Embryonic facial prominence (tissue), 1 donor: Measurements from ENCODE around the gene HDAC4.
A peak's percentile ranks its signal among the peaks of the same experiment; 100 is the strongest.

Experiments used
- DNase-seq: peaks from one replicate; pipeline ENCODE4 v3.0.0-alpha.2; 2016; ENCODE audit errors: extremely low spot score

The HDAC4 gene

DNA sequence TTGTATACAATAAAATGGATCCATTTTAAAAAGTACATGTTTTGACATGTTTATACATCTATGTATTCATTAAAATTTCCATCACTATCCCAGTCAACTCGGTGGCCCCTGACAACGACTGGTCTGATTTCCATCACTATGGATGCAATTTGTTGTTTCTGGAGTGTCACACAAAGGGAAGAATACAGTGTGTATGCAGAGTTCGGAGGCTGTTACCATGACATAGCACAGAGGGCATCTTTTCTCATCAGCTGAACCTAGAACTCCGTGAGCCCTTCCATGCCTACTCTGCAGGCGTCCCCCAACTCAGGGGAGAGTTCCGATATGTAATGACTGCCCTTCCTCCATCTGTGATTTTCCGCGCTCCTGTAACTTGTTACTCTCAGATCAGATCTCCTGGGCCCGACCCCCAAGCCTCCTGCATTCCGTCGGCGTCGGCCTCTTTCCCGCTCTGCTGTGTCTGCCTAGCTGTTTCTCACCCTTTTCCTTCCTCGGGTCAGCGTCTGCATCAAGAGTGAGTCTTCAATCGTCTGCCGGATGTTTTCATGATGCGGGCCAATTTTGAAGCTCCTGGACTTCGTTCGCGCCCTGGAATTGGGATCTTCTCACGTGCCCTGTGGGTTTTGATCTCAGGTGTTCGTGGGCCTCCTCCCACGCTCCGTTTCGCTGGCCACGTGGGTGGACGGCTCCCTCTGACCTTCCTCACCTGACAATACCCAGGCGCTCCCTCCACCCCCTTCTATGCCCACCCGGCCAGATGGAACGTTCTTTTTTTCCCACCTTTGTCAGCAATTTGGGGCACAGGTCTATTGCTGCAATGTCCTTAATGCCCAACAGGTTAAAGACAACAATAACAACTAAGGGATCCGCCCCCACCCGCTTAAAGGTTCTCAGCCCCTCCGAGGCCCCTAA is 391.9 kb downstream of the HDAC4 start:
- DNase-seq: no peak

DNA sequence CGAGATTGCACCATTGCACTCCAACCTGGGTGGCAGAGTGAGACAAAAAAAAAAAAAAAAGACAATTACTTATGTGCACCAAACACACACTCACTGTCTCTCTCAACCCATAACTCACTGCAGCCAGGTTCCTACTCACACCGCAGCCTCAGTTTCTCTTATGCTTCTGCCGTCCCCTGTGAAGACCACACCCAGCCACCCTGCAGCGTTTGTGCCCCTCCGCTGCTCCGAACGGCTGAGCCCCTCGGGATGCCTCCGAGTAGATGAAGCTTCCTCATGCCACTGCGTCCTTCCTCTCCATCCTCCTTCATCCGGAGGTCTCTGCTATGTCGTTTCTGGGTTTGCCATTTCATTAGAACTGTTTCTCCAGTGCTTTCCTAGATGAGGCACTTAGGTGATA is 392.8 kb downstream of the HDAC4 start:
- DNase-seq: no peak

DNA sequence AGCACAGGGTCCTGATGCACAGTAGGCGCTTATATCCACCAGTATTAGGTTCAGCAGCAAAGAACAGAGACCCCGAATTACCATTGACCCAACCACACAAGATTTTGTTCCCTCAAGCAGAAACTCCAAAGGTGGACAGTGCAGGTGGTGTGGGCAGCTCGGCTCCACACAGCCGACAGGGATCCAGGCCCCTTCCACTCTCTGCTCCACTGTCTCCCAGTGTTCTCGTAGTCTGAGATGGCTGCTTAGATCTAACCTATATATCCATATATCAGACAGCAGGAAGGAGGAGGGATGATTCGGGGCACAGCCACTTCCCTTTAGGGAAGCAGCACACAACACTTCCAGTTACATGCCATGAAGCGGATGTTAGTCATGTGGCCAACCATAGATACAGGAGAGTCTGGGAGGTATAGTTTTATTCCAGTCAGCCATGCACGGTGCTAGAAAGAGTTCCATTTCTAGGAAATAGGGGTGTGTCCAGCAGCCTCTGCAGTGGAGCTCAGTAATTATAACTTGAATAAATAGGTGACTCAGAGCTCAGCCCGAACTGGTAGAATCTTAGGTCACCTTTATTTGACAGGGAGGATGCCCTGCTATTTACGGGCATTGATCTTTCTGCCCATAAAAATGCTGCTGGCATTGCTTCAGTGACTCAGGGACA is 394.1 kb downstream of the HDAC4 start:
- no peak for DNase-seq

DNA sequence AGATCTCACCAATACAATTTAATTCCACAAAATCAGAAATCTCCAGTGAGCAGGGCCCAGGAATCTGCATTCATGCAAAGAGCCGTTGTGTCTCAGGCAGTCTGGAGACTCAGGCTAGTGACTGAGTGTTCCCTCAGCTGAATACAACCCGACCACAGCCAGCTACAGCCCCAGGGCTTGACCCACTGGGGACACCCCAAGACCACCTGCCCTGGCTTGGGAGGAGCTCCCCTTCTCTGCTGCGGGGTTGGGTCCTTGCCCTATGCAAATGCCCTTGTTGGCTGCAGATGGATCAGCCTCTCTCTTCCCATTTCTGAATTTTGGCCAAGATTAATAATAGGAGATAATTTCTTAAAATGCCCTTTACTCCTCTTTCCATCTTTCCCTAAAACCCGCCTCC is 395.2 kb downstream of the HDAC4 start:
- no peak for DNase-seq

GRCh38 chr2:239004274-239005015 is 396.4 kb downstream of the HDAC4 start:
- DNase-seq: no peak

DNA sequence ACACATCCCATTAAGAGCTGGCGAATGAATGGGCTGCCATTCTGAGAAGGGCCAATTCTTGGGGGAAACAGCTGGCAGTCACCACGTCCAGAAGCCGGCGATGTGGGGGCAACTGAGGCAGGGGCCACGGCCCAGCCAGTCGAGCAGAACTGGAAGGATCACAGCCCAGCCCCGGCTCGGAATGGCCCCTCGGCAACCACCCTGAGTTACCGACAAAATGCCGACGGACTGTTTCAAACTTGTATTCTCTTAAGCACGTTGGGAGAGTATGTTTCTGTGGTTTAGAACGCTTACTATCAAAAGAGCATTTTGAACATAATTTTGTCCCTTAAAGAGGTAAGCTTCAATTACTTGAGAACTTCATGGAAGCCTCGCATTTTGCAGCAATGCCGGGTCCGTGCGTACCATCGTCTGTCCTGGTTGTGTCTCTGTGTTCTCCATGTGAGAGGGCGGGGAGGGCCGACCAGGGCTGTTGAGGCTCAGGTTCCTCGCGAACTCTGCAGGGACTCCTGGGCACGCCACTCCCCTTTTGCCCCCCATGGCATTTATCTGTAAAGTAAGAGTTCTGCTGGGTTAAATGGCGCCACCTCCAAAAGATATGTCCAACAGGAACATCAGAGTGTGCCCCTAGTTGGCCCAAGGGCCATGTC is 397.1 kb downstream of the HDAC4 start:
- DNase-seq: no peak

DNA sequence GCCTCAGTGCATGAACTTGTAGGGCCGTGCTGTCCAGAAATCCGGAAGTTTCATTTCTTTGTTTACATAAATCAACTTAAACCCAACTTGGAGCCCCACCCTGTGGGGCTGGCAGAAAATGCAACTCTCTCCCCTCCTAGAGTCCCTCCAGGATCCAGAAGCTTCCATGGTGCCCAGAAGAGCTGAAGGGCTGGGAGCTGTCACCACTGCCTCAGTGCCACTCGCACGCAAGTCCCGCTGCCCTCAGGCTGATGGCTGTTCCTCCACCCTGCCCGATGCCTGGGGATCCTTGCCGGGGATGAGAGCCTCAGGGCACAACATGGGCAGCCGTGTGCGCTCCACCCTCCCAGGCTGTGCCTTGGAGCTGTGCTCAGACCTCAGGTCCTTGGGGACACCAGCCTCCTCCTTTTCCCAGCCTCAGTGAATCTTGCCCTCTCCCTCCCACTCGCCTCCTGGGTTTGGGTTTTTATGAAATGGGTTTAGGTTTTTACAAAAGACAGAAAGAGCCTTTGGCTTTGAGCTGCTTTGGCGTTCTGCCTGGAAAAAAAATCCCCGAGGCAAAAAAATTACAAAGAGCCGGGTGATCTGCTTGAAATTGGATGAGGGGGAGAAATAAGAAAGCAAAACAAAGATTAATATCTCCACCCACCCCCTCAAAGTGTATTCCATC is 397.7 kb downstream of the HDAC4 start:
- DNase-seq: peak; percentile 24

DNA sequence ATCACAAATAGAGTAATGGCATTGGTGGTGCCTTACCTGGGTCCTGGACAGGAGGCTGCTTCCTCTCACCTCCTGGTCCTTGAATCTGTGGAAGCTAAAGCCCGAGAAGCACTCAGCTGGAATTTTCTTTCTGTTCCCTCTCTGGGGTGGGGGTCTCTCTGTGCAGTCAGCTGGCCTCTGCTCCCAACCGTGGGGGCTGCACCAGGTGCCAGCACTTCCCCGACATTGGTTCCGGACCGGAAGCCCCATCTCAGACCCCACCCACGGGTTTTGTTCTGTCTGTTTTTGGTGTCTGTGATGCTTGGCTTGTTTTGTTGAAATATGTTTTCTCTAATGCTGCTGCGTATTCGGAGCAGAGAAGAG is 398.2 kb downstream of the HDAC4 start:
- DNase-seq: no peak

DNA sequence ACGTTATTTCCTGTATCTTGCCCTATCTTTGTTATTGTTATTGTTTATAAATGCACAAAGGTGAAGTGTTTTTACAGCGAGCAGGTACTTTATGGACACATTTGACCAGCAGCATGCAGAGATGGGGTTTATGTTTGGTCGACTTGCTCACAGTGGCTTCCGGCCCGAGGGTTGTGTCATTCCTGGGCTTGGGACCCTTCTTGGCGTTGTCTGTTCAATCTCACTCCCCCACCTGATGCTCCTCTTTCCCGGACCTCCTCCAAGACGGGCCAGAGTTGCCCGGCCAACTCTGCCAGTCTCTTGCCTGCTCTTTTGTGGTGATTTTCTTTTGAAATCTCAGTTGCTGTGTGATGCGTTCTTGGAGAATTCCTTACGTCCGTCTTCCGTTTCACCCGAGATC is 399.0 kb downstream of the HDAC4 start:
- DNase-seq: no peak

- no peak for DNase-seq
Observed at GRCh38 chr2:239000500-239001073, 400.2 kb downstream of the HDAC4 start.

DNA sequence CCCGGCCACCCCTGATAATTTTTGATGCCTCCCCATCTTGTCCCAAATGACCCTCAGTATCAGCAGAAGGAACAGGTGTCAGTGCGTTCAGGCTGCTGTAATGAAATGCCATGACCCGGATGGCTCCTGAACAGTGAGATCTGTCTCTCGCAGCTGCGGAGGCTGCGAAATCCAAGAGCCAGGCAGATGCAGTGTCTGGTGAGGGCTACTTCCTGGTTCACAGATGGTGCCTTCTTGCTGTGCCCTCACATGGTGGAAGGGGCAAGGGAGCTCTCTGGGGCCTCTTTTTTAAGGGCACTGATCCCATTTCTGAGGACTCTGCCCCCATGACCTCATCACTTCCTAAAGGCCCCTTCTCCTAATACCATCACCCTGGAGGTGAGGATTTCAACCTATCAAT is 400.7 kb downstream of the HDAC4 start:
- no peak for DNase-seq

GRCh38 chr2:238999291-238999741 is 401.5 kb downstream of the HDAC4 start:
- no peak for DNase-seq

DNA sequence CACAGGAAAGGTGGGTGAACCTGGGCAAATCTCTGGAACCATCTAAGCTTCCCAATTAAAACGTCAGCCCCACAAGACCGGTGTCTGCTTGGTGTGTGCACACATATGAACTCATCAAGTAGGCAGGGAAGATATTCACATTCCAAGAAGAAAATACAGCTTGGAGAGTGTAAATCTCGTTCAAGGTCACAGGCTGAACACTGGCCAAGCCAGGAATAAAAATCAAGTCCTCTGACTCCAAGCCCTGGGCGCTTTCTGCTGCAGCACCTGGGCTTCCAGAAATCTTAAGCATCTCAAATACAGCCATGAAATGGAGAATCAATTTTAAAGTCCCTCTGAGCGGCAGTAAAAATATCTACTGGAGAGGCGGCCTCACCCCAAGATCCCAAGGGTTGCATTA is 402.0 kb downstream of the HDAC4 start:
- no peak for DNase-seq
